H1 (cell line): Measurements from ENCODE around the gene AIFM2. TPM values are rescaled to one million over a fixed set of nuclear protein-coding genes. Genes with fewer than 3 reads are reported as not detected.

Source experiments
- ASH2L ChIP-seq: fragments of 200-600, 300-600 bp; sonication (generic); IDR thresholded peaks from one replicate; pipeline ENCODE4 v1.7.1; 2017; ENCODE audit warnings: low read length
- BACH1 ChIP-seq: IDR thresholded peaks from 2 replicates; pipeline ENCODE4 v1.6.1; 2012; ENCODE audit warnings: low read length, improper control_type of control experiment
- BCL11A ChIP-seq, 2 experiments: IDR thresholded peaks; one replicate each; pipeline ENCODE4 v1.6.1; 2011; ENCODE audit warnings: low read depth in 2 of 2, low read length in 2 of 2, mild to moderate bottlenecking in 2 of 2
- HDAC2 ChIP-seq, 2 experiments: fragments of 300-600 bp in 1 of 2; sonication (generic) in 1 of 2; IDR thresholded peaks; 2 replicates each; pipeline ENCODE4 v1.6.1; 2011 to 2012; ENCODE audit warnings: low read depth in 2 of 2, low read length in 2 of 2, mild to moderate bottlenecking in 2 of 2, moderate library complexity in 2 of 2, borderline replicate concordance in 1 of 2, inconsistent platforms in 1 of 2
- KDM4A ChIP-seq: IDR thresholded peaks from one replicate; pipeline ENCODE4 v1.7.1; 2012; ENCODE audit warnings: low read depth, mild to moderate bottlenecking, moderate library complexity, low read length, inconsistent platforms; ENCODE audit not compliant: severe bottlenecking
- NRF1 ChIP-seq: IDR thresholded peaks from 2 replicates; pipeline ENCODE4 v1.6.1; 2011; ENCODE audit warnings: mild to moderate bottlenecking, low read depth, low read length, improper control_type of control experiment
- RBBP5 ChIP-seq: IDR thresholded peaks from 2 replicates; pipeline ENCODE4 v1.7.1; 2012; ENCODE audit warnings: low read depth, mild to moderate bottlenecking, inconsistent platforms, low read length, moderate library complexity, borderline replicate concordance
- SIX5 ChIP-seq: IDR thresholded peaks from 2 replicates; pipeline ENCODE4 v1.6.1; 2011; ENCODE audit warnings: mild to moderate bottlenecking, low read depth, low read length
- YY1 ChIP-seq: IDR thresholded peaks from 2 replicates; pipeline ENCODE4 v1.6.1; 2011; ENCODE audit warnings: low read depth, mild to moderate bottlenecking, low read length
- polyA plus RNA-seq, 7 experiments: library from polyadenylated mRNA; depleted of rRNA in 3 of 7; stranded (reverse) in 5 of 7; unstranded in 2 of 7; fragments of >200 nt in 5 of 7; fragments of 200-250 nt in 2 of 7; gene quantifications; 1 replicate in 5 of 7; 2 replicates in 1 of 7; 4 replicates in 1 of 7; pipeline versions ENCODE4 v1.2.1 to v1.2.3, GENCODE V29; 2011 to 2013; ENCODE audit warnings: missing spikeins in 2 of 7, mixed read lengths in 2 of 7
- total RNA-seq: library from RNA; stranded (reverse); fragmentation: NEBNext Ultra II Directional; extraction: Animal tissue kit (Norgen Biotek cat#: 25700); gene quantifications from 2 replicates; pipeline ENCODE4 v1.2.1, GENCODE V29; 2021
- TF ChIP-seq, protein P1 (sequence below): fragments of 300-600 bp; sonication (generic); IDR thresholded peaks from 2 replicates; pipeline ENCODE4 v1.7.1; 2012; ENCODE audit warnings: low read length, moderate library complexity, mild to moderate bottlenecking, inconsistent platforms; ENCODE audit not compliant: insufficient replicate concordance

AIFM2 gene
- total and polyA plus RNA-seq, 2 of the 8 experiments (the other 6 are each of a cell fraction or from before 2014, with no cell fraction given), result 4.0 TPM

GRCh38 chr10:70087616-70088307, 44.9 kb downstream of the AIFM2 start (continued):
- TF ChIP-seq, protein P1, sequence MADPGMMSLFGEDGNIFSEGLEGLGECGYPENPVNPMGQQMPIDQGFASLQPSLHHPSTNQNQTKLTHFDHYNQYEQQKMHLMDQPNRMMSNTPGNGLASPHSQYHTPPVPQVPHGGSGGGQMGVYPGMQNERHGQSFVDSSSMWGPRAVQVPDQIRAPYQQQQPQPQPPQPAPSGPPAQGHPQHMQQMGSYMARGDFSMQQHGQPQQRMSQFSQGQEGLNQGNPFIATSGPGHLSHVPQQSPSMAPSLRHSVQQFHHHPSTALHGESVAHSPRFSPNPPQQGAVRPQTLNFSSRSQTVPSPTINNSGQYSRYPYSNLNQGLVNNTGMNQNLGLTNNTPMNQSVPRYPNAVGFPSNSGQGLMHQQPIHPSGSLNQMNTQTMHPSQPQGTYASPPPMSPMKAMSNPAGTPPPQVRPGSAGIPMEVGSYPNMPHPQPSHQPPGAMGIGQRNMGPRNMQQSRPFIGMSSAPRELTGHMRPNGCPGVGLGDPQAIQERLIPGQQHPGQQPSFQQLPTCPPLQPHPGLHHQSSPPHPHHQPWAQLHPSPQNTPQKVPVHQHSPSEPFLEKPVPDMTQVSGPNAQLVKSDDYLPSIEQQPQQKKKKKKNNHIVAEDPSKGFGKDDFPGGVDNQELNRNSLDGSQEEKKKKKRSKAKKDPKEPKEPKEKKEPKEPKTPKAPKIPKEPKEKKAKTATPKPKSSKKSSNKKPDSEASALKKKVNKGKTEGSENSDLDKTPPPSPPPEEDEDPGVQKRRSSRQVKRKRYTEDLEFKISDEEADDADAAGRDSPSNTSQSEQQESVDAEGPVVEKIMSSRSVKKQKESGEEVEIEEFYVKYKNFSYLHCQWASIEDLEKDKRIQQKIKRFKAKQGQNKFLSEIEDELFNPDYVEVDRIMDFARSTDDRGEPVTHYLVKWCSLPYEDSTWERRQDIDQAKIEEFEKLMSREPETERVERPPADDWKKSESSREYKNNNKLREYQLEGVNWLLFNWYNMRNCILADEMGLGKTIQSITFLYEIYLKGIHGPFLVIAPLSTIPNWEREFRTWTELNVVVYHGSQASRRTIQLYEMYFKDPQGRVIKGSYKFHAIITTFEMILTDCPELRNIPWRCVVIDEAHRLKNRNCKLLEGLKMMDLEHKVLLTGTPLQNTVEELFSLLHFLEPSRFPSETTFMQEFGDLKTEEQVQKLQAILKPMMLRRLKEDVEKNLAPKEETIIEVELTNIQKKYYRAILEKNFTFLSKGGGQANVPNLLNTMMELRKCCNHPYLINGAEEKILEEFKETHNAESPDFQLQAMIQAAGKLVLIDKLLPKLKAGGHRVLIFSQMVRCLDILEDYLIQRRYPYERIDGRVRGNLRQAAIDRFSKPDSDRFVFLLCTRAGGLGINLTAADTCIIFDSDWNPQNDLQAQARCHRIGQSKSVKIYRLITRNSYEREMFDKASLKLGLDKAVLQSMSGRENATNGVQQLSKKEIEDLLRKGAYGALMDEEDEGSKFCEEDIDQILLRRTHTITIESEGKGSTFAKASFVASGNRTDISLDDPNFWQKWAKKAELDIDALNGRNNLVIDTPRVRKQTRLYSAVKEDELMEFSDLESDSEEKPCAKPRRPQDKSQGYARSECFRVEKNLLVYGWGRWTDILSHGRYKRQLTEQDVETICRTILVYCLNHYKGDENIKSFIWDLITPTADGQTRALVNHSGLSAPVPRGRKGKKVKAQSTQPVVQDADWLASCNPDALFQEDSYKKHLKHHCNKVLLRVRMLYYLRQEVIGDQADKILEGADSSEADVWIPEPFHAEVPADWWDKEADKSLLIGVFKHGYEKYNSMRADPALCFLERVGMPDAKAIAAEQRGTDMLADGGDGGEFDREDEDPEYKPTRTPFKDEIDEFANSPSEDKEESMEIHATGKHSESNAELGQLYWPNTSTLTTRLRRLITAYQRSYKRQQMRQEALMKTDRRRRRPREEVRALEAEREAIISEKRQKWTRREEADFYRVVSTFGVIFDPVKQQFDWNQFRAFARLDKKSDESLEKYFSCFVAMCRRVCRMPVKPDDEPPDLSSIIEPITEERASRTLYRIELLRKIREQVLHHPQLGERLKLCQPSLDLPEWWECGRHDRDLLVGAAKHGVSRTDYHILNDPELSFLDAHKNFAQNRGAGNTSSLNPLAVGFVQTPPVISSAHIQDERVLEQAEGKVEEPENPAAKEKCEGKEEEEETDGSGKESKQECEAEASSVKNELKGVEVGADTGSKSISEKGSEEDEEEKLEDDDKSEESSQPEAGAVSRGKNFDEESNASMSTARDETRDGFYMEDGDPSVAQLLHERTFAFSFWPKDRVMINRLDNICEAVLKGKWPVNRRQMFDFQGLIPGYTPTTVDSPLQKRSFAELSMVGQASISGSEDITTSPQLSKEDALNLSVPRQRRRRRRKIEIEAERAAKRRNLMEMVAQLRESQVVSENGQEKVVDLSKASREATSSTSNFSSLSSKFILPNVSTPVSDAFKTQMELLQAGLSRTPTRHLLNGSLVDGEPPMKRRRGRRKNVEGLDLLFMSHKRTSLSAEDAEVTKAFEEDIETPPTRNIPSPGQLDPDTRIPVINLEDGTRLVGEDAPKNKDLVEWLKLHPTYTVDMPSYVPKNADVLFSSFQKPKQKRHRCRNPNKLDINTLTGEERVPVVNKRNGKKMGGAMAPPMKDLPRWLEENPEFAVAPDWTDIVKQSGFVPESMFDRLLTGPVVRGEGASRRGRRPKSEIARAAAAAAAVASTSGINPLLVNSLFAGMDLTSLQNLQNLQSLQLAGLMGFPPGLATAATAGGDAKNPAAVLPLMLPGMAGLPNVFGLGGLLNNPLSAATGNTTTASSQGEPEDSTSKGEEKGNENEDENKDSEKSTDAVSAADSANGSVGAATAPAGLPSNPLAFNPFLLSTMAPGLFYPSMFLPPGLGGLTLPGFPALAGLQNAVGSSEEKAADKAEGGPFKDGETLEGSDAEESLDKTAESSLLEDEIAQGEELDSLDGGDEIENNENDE, result no peak
- TF ChIP-seq BACH1 (no peak), HDAC2 (IDR thresholded peaks at IDR 0.05; ENCODE audit: borderline replicate concordance in 1 of 2, low read depth in 2 of 2, low read length in 2 of 2) (no peak), BCL11A (IDR thresholded peaks at IDR 0.05; ENCODE audit: low read depth in 2 of 2, low read length in 2 of 2) (no peak), SIX5 (no peak), YY1 (no peak), RBBP5 (no peak), KDM4A (no peak), NRF1 (no peak), ASH2L (no peak)
